K562 (cell line): ENCODE measurements around the gene NUP62. TPM values are rescaled to one million over a fixed set of nuclear protein-coding genes. Genes with fewer than 3 reads are reported as not detected.

Experiments used
- ATAC-seq: fragments of 200-7000 bp; cut with Tn5 transposase; 3 replicates; pipeline ENCODE4 v1.9.1; 2020; ENCODE audit warnings: moderate library complexity
- BruUV-seq: library from RNA; stranded (reverse); fragments of 400-500 nt; replicated peaks from 2 replicates; lab custom pipeline; 2021; lab: Mats Ljungman, UMichigan
- CTCF ChIA-PET: fragments of 300-600 bp; formaldehyde crosslinking; extraction: SDS; loops from one replicate; lab custom pipeline; 2021; ENCODE audit warnings: low intra/inter-chr PET ratio; lab: Yijun Ruan, JAX
- POLR2A ChIA-PET: fragments of 300-600, 350-650 bp; sonication (Branson Sonifier 250); formaldehyde crosslinking; extraction: SDS; loops from one replicate; lab custom pipeline; 2021; ENCODE audit warnings: antibody characterized with exemption, inconsistent platforms; lab: Yijun Ruan, JAX
- DNase-seq, 4 experiments: peaks; one replicate each; pipeline versions ENCODE4 v3.0.0 to v3.0.0-alpha.2; 2011 to 2018; ENCODE audit warnings: low spot score in 3 of 4, mixed read lengths in 3 of 4; ENCODE audit errors: extremely low read depth in 1 of 4
- FAIRE-seq: peaks from 2 replicates; lab custom pipeline; 2011; peaks lifted over from hg19 to GRCh38; lab: Jason Lieb, UNC
- H2AFZ ChIP-seq: 2 replicates; pipeline ENCODE4 v1.6.0; 2011; ENCODE audit warnings: low read depth, low read length, control low read depth, inconsistent platforms
- H3K27ac ChIP-seq: fragments of 200-600 bp; 3 replicates; pipeline ENCODE4 v1.8.0; 2011; ENCODE audit warnings: low read depth, mild to moderate bottlenecking, control low read depth, inconsistent platforms, low read length, moderate library complexity, mixed read lengths; ENCODE audit errors: extremely low read depth
- H3K27me3 ChIP-seq, 2 experiments: fragments of 300-600 bp in 1 of 2; 2 replicates in 1 of 2; 3 replicates in 1 of 2; pipeline versions ENCODE4 v1.6.0 to v1.8.0; 2011; ENCODE audit warnings: inconsistent platforms in 2 of 2, low read length in 2 of 2, mild to moderate bottlenecking in 1 of 2, mixed read lengths in 1 of 2, moderate library complexity in 1 of 2; ENCODE audit not compliant: control insufficient read depth in 2 of 2, insufficient read depth in 2 of 2
- H3K36me3 ChIP-seq: fragments of 300-600 bp; 3 replicates; pipeline ENCODE4 v1.8.0; 2011; ENCODE audit warnings: mild to moderate bottlenecking, low read length, inconsistent platforms; ENCODE audit not compliant: control insufficient read depth, insufficient read depth
- H3K4me1 ChIP-seq, 2 experiments: fragments of 200-600 bp in 1 of 2; replicated peaks in 1 of 2; 2 replicates in 1 of 2; 3 replicates in 1 of 2; pipeline versions ENCODE4 v1.5.1 to v1.8.0; 2011; ENCODE audit warnings: inconsistent platforms in 2 of 2, low read length in 2 of 2, mild to moderate bottlenecking in 1 of 2, mixed read lengths in 1 of 2, moderate library complexity in 1 of 2; ENCODE audit not compliant: control insufficient read depth in 2 of 2, insufficient read depth in 2 of 2
- H3K4me2 ChIP-seq: 2 replicates; pipeline ENCODE4 v1.6.1; 2011; ENCODE audit warnings: low read length, control low read depth, inconsistent platforms, mixed read lengths; ENCODE audit not compliant: insufficient read depth
- H3K4me3 ChIP-seq: fragments of 200-600 bp; sonication (generic), shearing (Covaris generic); 2 replicates; pipeline ENCODE4 v1.5.1; 2016; ENCODE audit warnings: control low read depth, inconsistent platforms
- H3K79me2 ChIP-seq: fragments of 200-600 bp; 3 replicates; pipeline ENCODE4 v1.8.0; 2011; ENCODE audit warnings: low read length, inconsistent platforms; ENCODE audit not compliant: control insufficient read depth, insufficient read depth
- H3K9ac ChIP-seq, 2 experiments: 2 replicates each; pipeline versions ENCODE4 v1.6.0 to v1.6.1; 2011; ENCODE audit warnings: low read depth in 2 of 2, low read length in 2 of 2, control low read depth in 1 of 2, inconsistent platforms in 1 of 2, mild to moderate bottlenecking in 1 of 2, mixed read lengths in 1 of 2; ENCODE audit not compliant: insufficient read depth in 1 of 2
- H3K9me1 ChIP-seq: one replicate; pipeline ENCODE4 v1.6.0; 2011; ENCODE audit warnings: inconsistent platforms, mild to moderate bottlenecking, low read length, moderate library complexity; ENCODE audit not compliant: control insufficient read depth, insufficient read depth
- H3K9me3 ChIP-seq: replicated peaks from 2 replicates; pipeline ENCODE4 v1.5.1; 2011; ENCODE audit warnings: low read depth, low read length, inconsistent platforms; ENCODE audit not compliant: control insufficient read depth, insufficient read depth
- H4K20me1 ChIP-seq: replicated peaks from 2 replicates; pipeline ENCODE4 v1.6.1; 2011; ENCODE audit warnings: low read length, inconsistent platforms, mixed read lengths; ENCODE audit not compliant: control insufficient read depth, insufficient read depth
- BCL6 ChIP-seq: fragments of 250-450 bp; sonication (Bioruptor Pico); IDR thresholded peaks from 2 replicates; pipeline ENCODE4 v1.4.0; 2020
- BCOR ChIP-seq: fragments of 450-650 bp; IDR thresholded peaks from 2 replicates; pipeline ENCODE4 v1.6.1; 2016
- EGR1 ChIP-seq: fragments of 450-650 bp; conservative IDR thresholded peaks from 2 replicates; pipeline ENCODE4 v1.6.1; 2017; ENCODE audit warnings: mild to moderate bottlenecking
- HDAC2 ChIP-seq: fragments of 450-650 bp; IDR thresholded peaks from 2 replicates; pipeline ENCODE4 v1.6.1; 2016; ENCODE audit warnings: mild to moderate bottlenecking
- ILK ChIP-seq: fragments of 450-650 bp; IDR thresholded peaks from 2 replicates; pipeline ENCODE4 v1.6.1; 2016; ENCODE audit warnings: missing genetic modification characterization, low read depth, mild to moderate bottlenecking, missing compliant biosample characterization, moderate library complexity, borderline replicate concordance
- MAZ ChIP-seq, 2 experiments: fragments of 450-650 bp in 1 of 2; sonication (generic) in 1 of 2; formaldehyde crosslinking; IDR thresholded peaks in 1 of 2; conservative IDR thresholded peaks in 1 of 2; 2 replicates each; pipeline versions ENCODE4 v1.4.0 to v1.5.0; 2020; ENCODE audit warnings: mild to moderate bottlenecking in 1 of 2, missing genetic modification reagents in 1 of 2
- MYC ChIP-seq, 2 experiments: fragments of 250-450 bp in 1 of 2; sonication (Bioruptor Pico) in 1 of 2; IDR thresholded peaks; 2 replicates each; pipeline versions ENCODE4 v1.5.1 to v1.6.1; 2012 to 2021; ENCODE audit warnings: low read depth in 2 of 2, borderline replicate concordance in 1 of 2, improper control_type of control experiment in 1 of 2, low read length in 1 of 2, mild to moderate bottlenecking in 1 of 2, moderate library complexity in 1 of 2
- MYNN ChIP-seq, 2 experiments: sonication (generic); formaldehyde crosslinking in 1 of 2; IDR thresholded peaks; 2 replicates each; pipeline versions ENCODE4 v1.5.0 to v1.6.1; 2016 to 2020; ENCODE audit warnings: antibody characterized with exemption in 1 of 2, missing genetic modification reagents in 1 of 2
- NCOA4 ChIP-seq: fragments of 450-650 bp; IDR thresholded peaks from 2 replicates; pipeline ENCODE4 v1.6.1; 2018; ENCODE audit warnings: mild to moderate bottlenecking; ENCODE audit not compliant: partially characterized antibody
- RBBP5 ChIP-seq: fragments of 200-600 bp; sonication (generic); IDR thresholded peaks from 2 replicates; pipeline ENCODE4 v1.6.1; 2012; ENCODE audit warnings: borderline replicate concordance, mild to moderate bottlenecking, low read length, control low read depth, inconsistent platforms; ENCODE audit not compliant: insufficient read depth, poor library complexity, severe bottlenecking
- RBM25 ChIP-seq: fragments of 200-400 bp; formaldehyde crosslinking; IDR thresholded peaks from 2 replicates; pipeline ENCODE4 v1.6.1; 2018; ENCODE audit warnings: low read length, low read depth, moderate library complexity; ENCODE audit not compliant: severe bottlenecking
- TFE3 ChIP-seq: fragments of 450-650 bp; formaldehyde crosslinking; IDR thresholded peaks from 2 replicates; pipeline ENCODE4 v1.4.0; 2020; ENCODE audit warnings: mild to moderate bottlenecking, mixed read lengths
- TRIM25 ChIP-seq: fragments of 450-650 bp; IDR thresholded peaks from 2 replicates; pipeline ENCODE4 v1.7.0; 2016; ENCODE audit warnings: borderline replicate concordance
- WGBS: fragments of 100-300 bp; shearing (Covaris generic); methylation state at CpG from one replicate; pipeline ENCODE4 v1.1.6; 2016; ENCODE audit warnings: low coverage, mixed read lengths; ENCODE audit not compliant: insufficient coverage; ENCODE audit errors: missing lambda C conversion rate; 5-methylcytosine and 5-hydroxymethylcytosine counted together
- in situ Hi-C: fragments of 300-500 bp; cut with MboI; formaldehyde crosslinking; loops from 4 replicates; pipeline ENCODE4 v1.15.0; 2018; ENCODE audit warnings: inconsistent platforms, mixed read lengths
- intact Hi-C: fragments of 100-400 bp; cut with micrococcal nuclease; formaldehyde crosslinking; loops from 2 replicates; pipeline ENCODE4 v1.14.2; 2022
- polyA plus RNA-seq, 8 experiments: library from polyadenylated mRNA; depleted of rRNA in 4 of 8; stranded (reverse) in 5 of 8; unstranded in 3 of 8; fragments of >200 nt; fragmentation: Nextera tagmentation in 2 of 8; fragmentation: Illumina TruSeq in 1 of 8; extraction: Ambion mirVana in 2 of 8; extraction: Trizol in 1 of 8; gene quantifications; 2 replicates each; pipeline versions ENCODE4 v1.2.1 to v1.2.3, GENCODE V29; 2011 to 2014; ENCODE audit warnings: inconsistent platforms in 1 of 8, missing spikeins in 1 of 8
- total RNA-seq, 7 experiments: library from RNA; depleted of rRNA in 6 of 7; stranded (reverse); fragments of >200 nt in 6 of 7; fragmentation: Illumina TruSeq in 2 of 7; extraction: Trizol in 2 of 7; gene quantifications; 2 replicates each; pipeline versions ENCODE4 v1.2.1 to v1.2.3, GENCODE V29; 2011 to 2021; ENCODE audit warnings: low replicate concordance in 1 of 7

NUP62 gene
- total and polyA plus RNA-seq, 9 of the 15 experiments (the other 6 are each of a cell fraction or from before 2014, with no cell fraction given) = 16.9 to 109 (median 66.0) TPM

GRCh38 chr19:49871349-49871985 is 57.8 kb downstream of the NUP62 start (continued):
- TF ChIP-seq TFE3 (CRISPR knock-in tag) = no peak

- intact Hi-C loops (loop anchor here (10.0 kb wide), 1 partner anchor 156 kb away; no protein-coding TSS in a partner anchor), in situ Hi-C loops (loop anchor here (10.0 kb wide), 1 partner anchor 376 kb away; the partner anchor contains the start of gene RPS11)
- H3K27me3 ChIP-seq = no peaks in the 10 kb centered on the region
- peaks cover 9% of the 10 kb centered on the region; the same call in 1 of the 2 replicates for H4K20me1 ChIP-seq
- no TSS peak for BruUV-seq
- whole genome bisulfite sequencing = 30% methylated on average over 15 of the region's 15 CpGs
- peaks cover 36 to 87% of the 10 kb centered on the region in 2 experiments for H3K4me1 ChIP-seq
- DNase-seq (peak in 2 of 4 experiments; percentile 9 to 62), ATAC-seq (no peak), FAIRE-seq (peak; percentile 65)
- H3K9me1 ChIP-seq = peaks cover 4% of the 10 kb centered on the region
- no peaks in the 10 kb centered on the region for H3K9me3 ChIP-seq
- CTCF ChIA-PET = no interaction called here
- peak overlapping the region; percentile 90 for H3K4me2 ChIP-seq
- peak overlapping the region; percentile 81 for H2AFZ ChIP-seq
- H3K27ac ChIP-seq = peak overlapping the region; percentile 70
- H3K9ac ChIP-seq = peak overlapping the region; percentile 62 to 94
- H3K36me3 ChIP-seq = peaks cover 44% of the 10 kb centered on the region
- H3K79me2 ChIP-seq = peaks cover 45% of the 10 kb centered on the region
- H3K4me3 ChIP-seq = peak overlapping the region; percentile 47
- POLR2A ChIA-PET = interaction anchor here (0.6 to 1.9 kb wide), 3 partner anchors 13 to 74 kb away, joined by 4 to 5 read pairs (median 4); partner anchors contain the start of genes ATF5 and NUP62
- TF ChIP-seq ILK (tag) (no peak), BCOR (peak; percentile 94), MYC (IDR thresholded peaks at IDR 0.05; ENCODE audit: low read depth, low read length) (0 out of 2 replicates have a peak, but pooled peaks have one; percentile 6), MYC (CRISPR knock-in tag; IDR thresholded peaks at IDR 0.05; ENCODE audit: borderline replicate concordance, low read depth) (no peak), EGR1 (no peak), HDAC2 (peak; percentile 76; the same call in 1 of the 2 replicates), BCL6 (CRISPR knock-in tag) (no peak), MAZ (CRISPR knock-in tag; conservative IDR thresholded peaks at IDR 0.05 in 1 of 2, IDR thresholded peaks at IDR 0.05 in 1 of 2) (no peak), MYNN (IDR thresholded peaks at IDR 0.05) (0 out of 2 replicates have a peak, but pooled peaks have one; percentile 25), MYNN (CRISPR knock-in tag; IDR thresholded peaks at IDR 0.05) (no peak), NCOA4 (no peak), RBM25 (peak; percentile 73), RBBP5 (peak; percentile 10), TRIM25 (no peak)
Observed at GRCh38 chr19:49870309-49870901, 58.9 kb downstream of the NUP62 start.
